ENCODE measurements around the gene MYO1A.

The MYO1A gene

DNA sequence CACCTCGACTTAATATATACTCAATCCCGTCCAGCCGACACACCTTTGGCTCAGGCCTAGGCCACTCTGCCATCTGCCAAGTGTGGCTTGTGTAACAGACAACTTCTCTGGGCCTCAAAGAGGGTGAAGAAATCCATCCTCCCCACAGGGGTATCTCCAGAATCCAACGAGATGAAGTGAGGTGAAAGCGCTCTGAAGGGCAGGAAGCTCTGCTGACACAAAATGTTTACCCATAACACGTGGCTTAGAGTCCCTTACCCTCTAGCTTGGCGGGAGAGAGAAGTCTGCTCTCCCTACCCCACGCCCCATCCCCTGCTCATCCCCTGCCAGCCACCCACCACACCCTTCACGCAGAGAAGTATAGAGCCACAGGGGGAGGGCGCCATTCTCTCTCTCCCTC, 56.6 kb downstream of the MYO1A start:
- H3K4me2 ChIP-seq (ENCODE audit: low read length), result no peak overlapping the region
- peaks cover 12% of the 10 kb centered on the region for H3K4me1 ChIP-seq (ENCODE audit: low read length)
- no peaks in the 10 kb centered on the region for H3K9me3 ChIP-seq (ENCODE audit: insufficient read depth, low read length)
- H4K20me1 ChIP-seq (ENCODE audit: insufficient read depth, low read length), result no peaks in the 10 kb centered on the region
- no peak overlapping the region for H3K9ac ChIP-seq (ENCODE audit: low read length)
- peaks cover 9% of the 10 kb centered on the region for H3K36me3 ChIP-seq (replicated peaks; ENCODE audit: low read depth, low read length)
- no peak overlapping the region for H3K4me3 ChIP-seq (ENCODE audit: low read length)
- no peak overlapping the region for H3K27ac ChIP-seq (ENCODE audit: low read length)
- H2AFZ ChIP-seq (ENCODE audit: low read depth, low read length), result no peak overlapping the region
- H3K79me2 ChIP-seq (ENCODE audit: low read length), result peaks cover 11% of the 10 kb centered on the region
- H3K27me3 ChIP-seq (ENCODE audit: low read depth, low read length), result peaks cover 12% of the 10 kb centered on the region
- TF ChIP-seq EZH2phosphoT487 (IDR thresholded peaks at IDR 0.05; ENCODE audit: low read depth), result no peak
- TF ChIP-seq, protein P1, sequence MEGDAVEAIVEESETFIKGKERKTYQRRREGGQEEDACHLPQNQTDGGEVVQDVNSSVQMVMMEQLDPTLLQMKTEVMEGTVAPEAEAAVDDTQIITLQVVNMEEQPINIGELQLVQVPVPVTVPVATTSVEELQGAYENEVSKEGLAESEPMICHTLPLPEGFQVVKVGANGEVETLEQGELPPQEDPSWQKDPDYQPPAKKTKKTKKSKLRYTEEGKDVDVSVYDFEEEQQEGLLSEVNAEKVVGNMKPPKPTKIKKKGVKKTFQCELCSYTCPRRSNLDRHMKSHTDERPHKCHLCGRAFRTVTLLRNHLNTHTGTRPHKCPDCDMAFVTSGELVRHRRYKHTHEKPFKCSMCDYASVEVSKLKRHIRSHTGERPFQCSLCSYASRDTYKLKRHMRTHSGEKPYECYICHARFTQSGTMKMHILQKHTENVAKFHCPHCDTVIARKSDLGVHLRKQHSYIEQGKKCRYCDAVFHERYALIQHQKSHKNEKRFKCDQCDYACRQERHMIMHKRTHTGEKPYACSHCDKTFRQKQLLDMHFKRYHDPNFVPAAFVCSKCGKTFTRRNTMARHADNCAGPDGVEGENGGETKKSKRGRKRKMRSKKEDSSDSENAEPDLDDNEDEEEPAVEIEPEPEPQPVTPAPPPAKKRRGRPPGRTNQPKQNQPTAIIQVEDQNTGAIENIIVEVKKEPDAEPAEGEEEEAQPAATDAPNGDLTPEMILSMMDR (IDR thresholded peaks at IDR 0.05; ENCODE audit: low read depth, low read length), result no peak

DNA sequence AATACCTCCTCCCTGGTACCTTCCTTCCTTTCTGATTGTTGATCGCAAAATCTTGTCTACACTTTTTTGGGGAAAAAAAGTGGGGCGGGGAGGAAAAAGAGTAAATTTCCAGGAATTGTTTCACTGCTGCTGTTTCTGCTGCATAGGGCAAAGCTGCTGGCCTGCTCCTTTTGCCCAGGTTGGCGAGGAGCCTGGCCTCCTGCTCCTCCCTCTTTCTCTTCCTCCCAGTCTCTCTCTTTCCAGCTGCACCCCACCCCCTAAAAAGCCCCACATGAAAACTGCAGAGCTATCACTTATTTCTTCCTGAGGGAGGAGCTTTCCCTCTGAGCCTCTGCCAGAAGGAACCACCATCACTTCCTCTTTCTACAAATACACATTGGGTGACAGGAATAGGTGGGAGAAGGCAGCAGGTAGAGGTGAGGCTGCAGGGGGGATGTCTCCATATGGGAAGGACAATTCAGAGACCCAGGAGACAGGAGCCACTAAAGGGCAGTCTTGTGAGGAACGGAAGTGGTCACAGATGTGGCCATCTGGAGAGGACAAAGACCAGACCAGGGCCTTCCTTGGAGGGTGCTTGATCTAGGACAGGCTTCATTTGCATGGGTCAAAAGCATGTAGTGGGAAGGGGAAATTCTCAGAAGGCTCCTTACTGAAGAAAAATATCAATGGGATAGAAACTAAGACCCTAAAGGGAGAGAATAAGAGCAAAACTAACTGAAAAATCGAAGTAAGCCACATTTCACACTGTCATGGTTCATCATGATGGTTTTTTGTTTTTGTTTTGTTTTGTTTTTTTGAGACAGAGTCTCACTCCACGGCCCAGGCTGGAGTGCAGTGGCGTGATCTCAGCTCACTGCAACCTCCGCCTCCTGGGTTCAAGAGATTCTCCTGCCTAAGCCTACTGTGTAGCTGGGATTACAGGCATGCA, 58.3 kb downstream of the MYO1A start:
- Histone ChIP-seq H3K27ac (ENCODE audit: low read length) (no peak overlapping the region), H2AFZ (ENCODE audit: low read depth, low read length) (no peak overlapping the region), H3K4me2 (ENCODE audit: low read length) (no peak overlapping the region), H3K9me3 (ENCODE audit: insufficient read depth, low read length) (no peaks in the 10 kb centered on the region), H3K4me1 (ENCODE audit: low read length) (peaks cover 10% of the 10 kb centered on the region), H3K4me3 (ENCODE audit: low read length) (no peak overlapping the region), H3K9ac (ENCODE audit: low read length) (no peak overlapping the region), H3K36me3 (replicated peaks; ENCODE audit: low read depth, low read length) (no peaks in the 10 kb centered on the region), H3K27me3 (ENCODE audit: low read depth, low read length) (peaks cover 17% of the 10 kb centered on the region), H3K79me2 (ENCODE audit: low read length) (no peaks in the 10 kb centered on the region), H4K20me1 (ENCODE audit: insufficient read depth, low read length) (no peaks in the 10 kb centered on the region)
- TF ChIP-seq, protein P1 (IDR thresholded peaks at IDR 0.05; ENCODE audit: low read depth, low read length), result no peak
- TF ChIP-seq EZH2phosphoT487 (IDR thresholded peaks at IDR 0.05; ENCODE audit: low read depth), result no peak

DNA sequence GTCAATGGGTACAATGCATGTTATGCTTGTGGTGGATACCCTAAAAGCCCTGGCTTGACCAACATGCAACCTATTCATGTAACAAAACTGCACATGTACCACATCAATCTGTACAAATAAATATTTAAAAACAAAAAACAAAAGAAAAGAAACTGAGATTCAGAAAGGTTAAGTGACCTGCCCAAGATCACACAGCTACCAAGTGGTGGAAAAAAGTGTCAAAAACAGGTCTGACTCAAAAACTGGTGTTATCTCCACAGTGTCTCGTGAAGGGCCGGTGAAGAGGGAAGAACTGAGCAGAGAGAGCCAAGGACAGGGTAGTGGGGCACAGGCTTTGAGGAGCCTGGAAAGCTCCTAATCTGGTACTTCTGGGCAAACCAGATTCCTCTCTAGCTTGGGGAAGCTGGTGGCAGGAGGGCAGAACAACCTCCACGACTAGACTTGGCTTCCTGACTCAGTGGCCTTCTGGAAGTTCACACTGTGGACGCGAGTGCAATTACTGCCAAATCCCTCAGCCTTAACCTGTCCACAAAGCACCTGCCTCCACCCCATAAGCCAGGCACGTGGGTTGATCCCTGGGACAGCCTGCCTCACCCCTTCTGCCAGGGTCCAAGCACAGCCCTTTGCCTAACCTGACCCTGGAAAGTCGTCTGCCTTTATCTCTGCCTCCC, 59.1 kb downstream of the MYO1A start:
- H3K27me3 ChIP-seq (ENCODE audit: low read depth, low read length), result peaks cover 17% of the 10 kb centered on the region
- TF ChIP-seq EZH2phosphoT487 (IDR thresholded peaks at IDR 0.05; ENCODE audit: low read depth), result no peak
- TF ChIP-seq, protein P1 (IDR thresholded peaks at IDR 0.05; ENCODE audit: low read depth, low read length), result no peak
- no peak overlapping the region for H3K9ac ChIP-seq (ENCODE audit: low read length)
- no peak overlapping the region for H3K27ac ChIP-seq (ENCODE audit: low read length)
- no peak overlapping the region for H3K4me3 ChIP-seq (ENCODE audit: low read length)
- H2AFZ ChIP-seq (ENCODE audit: low read depth, low read length), result no peak overlapping the region
- no peaks in the 10 kb centered on the region for H4K20me1 ChIP-seq (ENCODE audit: insufficient read depth, low read length)
- H3K79me2 ChIP-seq (ENCODE audit: low read length), result no peaks in the 10 kb centered on the region
- no peaks in the 10 kb centered on the region for H3K9me3 ChIP-seq (ENCODE audit: insufficient read depth, low read length)
- H3K4me1 ChIP-seq (ENCODE audit: low read length), result peaks cover 10% of the 10 kb centered on the region
- H3K36me3 ChIP-seq (replicated peaks; ENCODE audit: low read depth, low read length), result no peaks in the 10 kb centered on the region
- no peak overlapping the region for H3K4me2 ChIP-seq (ENCODE audit: low read length)
